SKM-1 treated with dmso at 0.1 percent for 144 hours (cell line): Measurements from ENCODE around the gene BPI.
"Not testable (repeated sequence)": the region's sequence is repeated elsewhere in the genome, so short reads cannot be mapped to it uniquely, and the experiment has no call there.

Experiments
- DNase-seq: peaks from one replicate; lab custom pipeline; 2025; ENCODE audit not compliant: unreplicated experiment; lab: John Stamatoyannopoulos, UW

BPI gene

DNA sequence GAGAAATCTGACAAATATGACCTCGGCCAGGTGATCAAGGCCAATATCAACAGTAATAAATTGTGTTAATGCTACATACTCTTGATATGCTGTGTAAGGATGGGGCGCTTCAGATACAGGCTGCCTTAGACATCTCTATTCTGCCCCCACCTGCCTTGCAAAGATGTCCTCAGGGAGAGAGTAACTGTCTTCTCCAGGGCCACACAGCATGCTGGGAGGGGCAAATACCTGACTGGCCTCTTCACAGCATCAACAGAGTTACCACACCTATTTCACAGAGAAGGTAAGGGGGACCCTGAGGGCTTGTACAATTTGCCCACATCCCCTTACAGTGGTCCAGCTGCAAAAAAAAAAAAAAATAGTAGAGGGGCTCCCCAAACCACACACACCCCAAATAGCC, 26.3 kb upstream of the BPI start:
- DNase-seq, result no peak

DNA sequence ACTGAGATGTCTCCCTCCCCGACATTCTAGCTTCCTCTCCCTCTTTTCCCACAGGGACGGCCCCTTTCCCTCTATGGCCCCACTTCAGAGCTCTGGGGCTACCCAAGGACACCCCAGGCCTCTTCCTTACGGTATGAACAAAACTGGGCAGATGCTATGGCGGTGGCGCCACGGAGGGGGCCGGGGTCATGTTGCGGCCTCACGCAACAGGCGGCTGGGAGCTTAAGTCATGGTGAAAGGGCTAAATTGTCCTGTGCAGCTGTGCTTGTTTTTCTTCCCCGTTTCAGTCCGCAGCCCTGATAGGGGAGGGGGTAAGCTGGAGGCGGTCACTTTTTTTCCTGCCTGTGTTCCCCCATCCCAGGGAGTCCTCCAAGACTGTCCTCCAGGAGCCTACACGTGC, 25.8 kb upstream of the BPI start:
- no peak for DNase-seq

DNA sequence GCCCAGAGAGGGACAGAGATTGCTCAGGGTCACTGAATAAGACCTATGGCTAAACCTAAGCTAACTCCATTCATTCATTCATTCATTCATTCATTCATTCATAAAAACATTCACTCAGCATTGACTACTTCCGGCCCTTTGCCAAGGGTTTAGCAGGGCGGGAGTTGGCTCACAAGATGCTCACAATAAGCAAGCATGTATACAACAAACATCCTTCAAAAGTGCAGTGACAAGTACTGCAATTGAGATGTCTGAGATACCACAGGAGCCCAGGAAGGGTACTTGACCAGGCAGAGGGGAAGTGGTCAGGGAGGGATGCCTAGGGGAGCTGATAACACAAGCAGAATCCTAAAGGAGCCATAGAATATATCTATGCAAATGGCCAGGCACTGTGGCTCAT, 25.2 kb upstream of the BPI start:
- DNase-seq, result peak; percentile 26

DNA sequence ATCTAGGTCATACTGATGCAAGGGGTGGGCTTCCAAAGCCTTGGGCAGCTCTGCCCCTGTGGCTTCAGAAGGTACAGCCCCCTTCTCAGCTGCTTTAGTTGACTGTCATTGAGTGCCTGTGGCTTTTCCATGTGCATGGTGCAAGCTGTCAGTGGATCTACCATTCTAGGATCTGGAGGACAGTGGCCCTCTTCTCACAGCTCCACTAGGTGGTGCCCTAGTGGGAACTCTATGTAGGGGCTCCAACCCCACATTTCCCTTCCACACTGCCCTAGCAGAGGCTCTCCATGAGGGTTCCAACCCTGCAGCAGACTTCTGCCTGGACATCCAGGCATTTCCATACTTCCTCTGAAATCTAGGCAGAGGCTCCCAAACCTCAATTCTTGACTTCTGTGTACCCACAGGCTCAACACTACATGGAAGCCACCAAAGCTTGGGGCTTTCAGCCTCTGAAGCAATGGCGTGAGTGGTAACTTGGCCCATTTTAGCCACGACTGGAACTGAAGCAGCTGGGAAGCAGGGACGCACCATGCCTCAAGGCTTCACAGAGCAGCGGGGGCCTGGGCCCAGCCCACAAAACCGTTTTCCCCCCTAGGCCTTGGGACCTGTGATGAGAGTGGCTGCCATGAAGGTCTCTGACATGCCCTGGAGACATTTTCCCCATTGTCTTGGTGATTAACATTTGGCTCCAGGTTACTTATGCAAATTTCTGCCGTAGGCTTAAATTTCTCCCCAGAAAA, 22.6 kb upstream of the BPI start:
- not testable (repeated sequence) for DNase-seq

DNA sequence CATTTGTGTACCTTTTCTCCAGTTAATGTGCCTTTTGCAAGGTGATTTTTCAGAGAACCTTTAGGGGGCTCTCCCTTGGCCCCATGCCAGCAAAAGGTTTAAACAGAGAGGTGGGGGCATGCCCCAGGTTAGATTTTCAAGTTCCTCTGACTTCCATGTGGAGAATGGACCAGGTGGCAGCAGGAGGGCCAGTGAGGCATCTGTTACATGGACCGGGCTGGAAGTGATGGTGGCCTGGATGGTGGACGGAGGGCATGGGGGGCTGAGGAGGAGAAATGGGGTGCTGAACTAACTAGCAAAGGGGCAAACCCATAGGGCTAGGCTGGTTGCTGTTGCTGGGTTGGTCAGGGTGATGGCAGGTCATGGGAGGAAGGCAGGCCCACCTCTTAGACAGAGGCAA, 20.7 kb upstream of the BPI start:
- no peak for DNase-seq

DNA sequence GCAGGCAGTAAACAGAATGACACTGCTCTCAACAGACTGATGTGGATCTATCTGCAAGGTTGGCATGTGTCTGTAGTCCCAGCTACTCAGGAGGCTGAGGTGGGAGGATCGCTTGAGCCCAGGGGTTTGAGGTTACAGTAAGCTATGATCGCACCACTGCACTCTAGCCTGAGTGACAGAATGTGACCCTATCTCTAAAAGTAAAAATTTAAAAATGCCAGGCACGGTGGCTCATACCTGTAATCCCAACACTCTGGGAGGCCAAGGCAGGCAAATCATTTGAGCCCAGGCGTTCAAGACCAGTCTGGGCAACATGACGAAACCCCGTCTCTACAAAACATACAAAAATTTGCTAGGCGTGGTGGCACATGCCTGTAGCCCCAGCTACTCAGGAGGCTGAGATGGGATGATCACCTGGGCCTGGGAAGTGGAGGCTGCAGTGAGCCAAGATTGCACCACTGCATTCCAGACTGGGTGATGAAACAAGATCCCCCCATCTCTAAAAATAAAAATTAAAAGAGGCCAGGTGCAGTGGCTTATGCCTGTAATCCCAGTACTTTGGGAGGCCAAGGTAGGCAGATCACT, 19.8 kb upstream of the BPI start:
- not testable (repeated sequence) for DNase-seq

DNA sequence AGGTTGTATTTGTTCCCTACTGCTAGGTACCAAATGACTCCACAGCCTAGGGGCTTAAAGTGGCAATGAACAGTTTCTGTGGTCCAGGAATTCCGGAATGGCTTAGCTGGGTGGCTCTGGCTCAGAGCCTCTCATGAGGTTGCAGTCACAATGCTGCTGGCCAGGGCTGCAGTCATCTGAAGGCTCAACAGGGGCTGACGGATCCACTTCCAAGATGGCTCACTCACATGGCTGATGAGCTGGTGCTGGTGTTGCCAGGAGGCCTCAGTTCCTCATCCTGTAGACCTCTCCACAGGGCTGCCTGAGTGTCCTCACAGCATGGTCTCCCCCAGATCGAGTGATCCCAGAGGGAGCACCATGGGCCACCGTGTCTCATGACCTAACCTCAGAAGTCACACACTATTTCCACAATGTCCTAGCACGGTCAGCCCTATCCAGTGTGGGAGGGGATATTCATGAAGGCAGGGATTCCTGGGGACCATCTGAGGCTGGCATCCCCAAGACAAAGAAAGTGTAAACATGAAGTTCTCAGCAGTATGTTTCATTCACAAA, 19.0 kb upstream of the BPI start:
- no peak for DNase-seq

DNA sequence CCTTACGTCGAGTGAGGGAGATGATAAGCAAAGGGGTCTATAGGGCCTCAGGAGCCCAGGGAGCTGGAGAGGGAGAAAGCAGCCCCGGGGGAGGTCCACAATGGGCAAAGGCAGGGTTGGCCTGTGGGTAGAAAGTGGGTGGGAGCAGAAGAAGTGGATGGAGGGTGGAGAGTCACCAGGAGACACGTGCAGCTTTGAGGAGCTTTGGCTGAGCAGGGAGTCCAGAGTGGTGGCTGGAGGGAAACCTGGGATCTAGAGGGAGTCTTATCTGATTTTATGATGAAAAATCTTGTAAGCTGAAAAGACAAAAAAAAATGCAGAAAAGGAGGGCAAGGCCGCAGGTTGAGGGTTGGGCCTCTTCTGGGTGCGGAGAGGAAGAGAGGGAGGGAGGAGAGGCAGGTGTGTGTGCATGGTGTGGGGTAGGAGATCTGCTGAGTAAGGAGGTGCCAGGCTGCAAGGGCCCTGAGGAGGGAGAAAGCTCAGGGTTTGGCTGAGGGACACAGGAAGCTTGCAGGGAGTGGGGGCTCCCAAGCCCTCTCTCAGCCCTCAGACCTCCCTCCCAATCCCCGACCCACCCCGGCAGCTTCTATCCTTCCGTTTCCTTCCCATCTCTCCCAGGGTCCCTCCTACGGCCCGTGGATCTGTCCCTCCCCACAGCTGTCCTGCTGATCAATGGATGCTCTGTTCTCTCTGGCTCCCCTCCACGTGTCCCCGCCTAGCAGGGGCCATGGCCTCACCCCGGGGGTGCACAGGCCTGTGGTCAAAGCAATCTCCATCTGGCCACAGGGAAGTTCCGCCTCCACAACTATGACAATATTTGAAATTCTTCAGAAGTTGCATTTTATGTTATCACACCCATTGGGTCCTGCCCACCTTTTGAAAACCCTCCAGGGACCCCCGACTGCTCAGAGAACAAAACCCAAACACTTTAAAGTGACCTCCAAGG, 17.1 kb upstream of the BPI start:
- DNase-seq, result peak; percentile 25

GRCh38 chr20:38290829-38291814, 12.8 kb upstream of the BPI start:
- no peak for DNase-seq

DNA sequence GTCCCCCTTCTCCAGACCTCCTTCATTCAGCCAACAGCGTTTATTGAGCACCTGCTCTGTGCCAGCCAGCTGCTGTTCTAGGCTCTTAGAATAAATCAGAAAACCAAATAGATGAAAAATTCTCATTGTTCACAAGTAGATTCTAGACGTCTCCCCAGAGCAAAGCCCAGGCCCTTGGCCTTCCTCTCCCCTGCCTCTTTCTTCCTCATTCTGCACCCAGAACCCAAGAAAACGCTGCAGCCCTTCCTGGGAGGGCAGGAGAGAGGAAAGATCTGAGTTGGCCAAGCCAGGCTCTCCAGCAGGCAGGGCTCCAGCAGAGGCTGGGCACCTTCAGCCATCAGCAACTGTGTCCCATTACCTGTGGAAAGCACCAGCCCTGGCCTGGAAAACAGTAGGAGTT, 12.0 kb upstream of the BPI start:
- peak; percentile 51 for DNase-seq

GRCh38 chr20:38293491-38294065, 10.4 kb upstream of the BPI start:
- DNase-seq, result no peak

DNA sequence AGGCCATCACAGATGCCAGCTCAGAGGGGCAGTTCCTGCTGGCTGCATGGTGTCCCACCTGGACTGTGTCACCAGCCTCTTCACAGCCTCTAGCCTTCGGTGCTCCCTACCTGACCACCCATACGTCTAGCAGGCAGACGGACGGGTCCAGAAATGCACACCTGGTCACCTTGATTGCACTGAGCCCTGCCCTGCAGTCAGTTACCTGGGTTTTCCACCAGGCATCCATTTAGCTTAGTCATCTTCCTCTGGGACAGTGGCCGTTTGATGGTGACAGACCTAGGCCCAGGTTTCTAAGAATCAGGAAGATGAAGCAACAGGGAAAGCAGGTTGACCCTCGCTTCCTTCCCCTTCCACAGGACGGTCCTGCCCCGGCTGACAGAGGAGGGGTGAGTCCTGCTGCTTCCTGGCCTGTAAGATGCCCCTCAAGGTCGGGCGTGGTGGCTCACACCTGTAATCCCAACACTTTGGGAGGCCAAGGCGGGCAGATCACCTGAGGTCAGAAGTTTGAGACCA, 9.8 kb upstream of the BPI start:
- peak; percentile 33 for DNase-seq

- DNase-seq, result no peak
Measured at GRCh38 chr20:38295811-38296210, 8.1 kb upstream of the BPI start.

DNA sequence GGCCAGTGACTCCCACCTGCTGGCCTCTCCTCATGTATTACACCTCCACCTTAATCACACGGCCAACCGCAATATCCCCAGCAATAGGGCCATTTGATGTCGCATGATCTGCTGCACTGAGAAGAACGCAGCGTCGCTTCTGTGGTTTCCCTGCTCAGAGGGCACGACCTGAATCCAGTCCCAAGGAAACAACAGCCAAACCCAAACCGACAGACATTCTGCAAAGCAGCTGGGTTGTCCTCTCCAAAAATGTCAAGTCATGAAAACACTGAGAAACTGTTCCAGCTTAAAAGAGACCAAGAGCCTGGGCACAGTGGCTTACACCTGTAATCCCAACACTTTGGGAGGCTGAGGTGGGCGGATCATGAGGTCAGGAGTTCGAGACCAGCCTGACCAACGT, 7.5 kb upstream of the BPI start:
- DNase-seq, result peak; percentile 38

DNA sequence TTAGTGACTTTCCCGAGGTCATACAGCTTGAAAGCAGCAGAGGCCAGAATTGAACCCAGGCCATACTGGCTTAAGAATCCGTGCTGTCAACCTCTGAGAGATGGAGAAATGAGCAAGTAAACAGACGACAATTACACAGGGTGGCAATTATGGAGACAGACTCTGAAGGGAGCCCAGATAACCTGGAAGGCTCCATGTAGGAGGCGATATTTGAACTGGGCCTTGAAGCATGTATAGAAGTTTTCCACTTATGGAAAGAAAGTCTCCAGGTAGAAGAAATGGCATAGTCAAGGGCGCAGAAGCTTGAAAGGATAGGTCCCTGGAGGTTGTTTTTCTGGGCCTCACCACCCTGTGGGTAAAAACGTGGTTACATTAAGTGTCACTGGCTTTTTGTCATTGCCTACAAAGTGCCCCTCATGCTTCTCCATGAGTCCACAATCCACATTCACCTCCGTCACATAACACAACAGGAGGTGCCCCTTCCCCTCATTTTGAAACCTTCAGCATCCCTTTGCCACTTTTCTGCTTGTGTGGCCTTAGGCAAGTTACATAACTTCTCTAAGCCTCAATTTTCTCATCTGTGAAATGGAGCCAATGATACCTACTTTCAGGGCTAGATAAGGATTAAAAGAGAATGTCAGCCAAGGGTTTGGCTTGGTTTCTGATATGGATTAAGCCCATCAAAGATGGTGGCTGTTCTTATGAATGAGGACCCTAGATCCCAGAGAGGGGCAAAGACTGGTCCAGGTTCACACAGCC, 5.9 kb upstream of the BPI start:
- no peak for DNase-seq

DNA sequence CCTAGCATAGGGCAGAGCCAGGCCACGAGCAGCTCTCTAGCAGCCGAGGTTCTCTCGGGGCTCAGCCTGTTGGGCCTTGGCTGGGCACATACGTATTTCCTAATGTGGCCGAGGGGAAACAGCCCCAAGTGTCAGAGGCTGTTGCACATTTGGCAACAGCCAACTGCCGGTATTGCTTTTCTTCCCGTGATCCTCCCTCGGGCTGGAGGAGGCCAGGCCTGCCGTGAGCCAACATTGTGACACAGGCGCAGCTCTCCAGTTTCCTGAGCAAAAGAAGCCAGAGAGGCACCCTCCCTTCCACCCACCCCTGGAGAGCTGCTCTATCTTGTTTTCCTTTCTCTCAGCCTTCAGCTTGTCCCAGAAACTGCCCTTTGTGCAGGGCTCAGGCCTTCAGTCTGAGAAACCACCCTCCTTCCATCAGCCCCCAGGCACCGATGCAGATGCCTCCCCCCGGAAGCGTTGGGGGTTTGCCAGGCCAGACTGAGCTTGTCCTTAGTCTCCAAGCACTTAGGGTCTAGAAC, 5.1 kb upstream of the BPI start:
- DNase-seq, result peak; percentile 96

- DNase-seq, result no peak
Measured at GRCh38 chr20:38299963-38300362, 4.0 kb upstream of the BPI start.

- DNase-seq, result peak; percentile 31
Measured at GRCh38 chr20:38300438-38300837, 3.5 kb upstream of the BPI start.

DNA sequence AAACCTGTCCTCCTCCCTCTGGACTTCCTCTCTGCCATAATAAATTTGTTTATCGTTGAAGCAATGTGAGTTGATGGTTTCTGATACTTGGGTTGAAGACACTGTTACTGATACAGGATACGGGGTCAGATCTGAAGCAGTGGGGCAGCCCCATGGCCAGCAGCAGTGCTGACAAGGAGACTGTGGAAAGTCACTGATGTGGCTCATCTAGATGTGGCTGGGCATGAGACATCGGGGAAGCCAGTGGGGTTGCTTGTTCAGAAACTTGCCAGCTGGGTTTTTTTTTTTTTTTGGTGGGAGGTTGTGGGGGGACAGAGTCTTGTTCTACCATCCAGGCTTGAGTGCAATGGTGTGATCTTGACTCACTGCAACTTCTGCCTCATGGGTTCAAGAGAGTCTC, 2.6 kb upstream of the BPI start:
- no peak for DNase-seq
